HG03469 (cell line): ENCODE data around the gene WASL.
A peak's percentile ranks its signal among the peaks of the same experiment; 100 is the strongest.
"Not testable (repeated sequence)": the region's sequence is repeated elsewhere in the genome, so short reads cannot be mapped to it uniquely, and the experiment has no call there.

Experiments used
- ATAC-seq: cut with Tn5 transposase; IDR thresholded peaks from one replicate; pipeline ENCODE4 v1.9.1; 2021; ENCODE audit warnings: mild to moderate bottlenecking, moderate library complexity, moderate number of reproducible peaks; ENCODE audit not compliant: unreplicated experiment

Gene WASL

GRCh38 chr7:123748734-123749536 lies at the start of gene WASL:
Gene WASL (minus strand): TSS chr7:123749003. CDS start chr7:123748734, 269 bp downstream.
- ATAC-seq = peak; percentile 58

GRCh38 chr7:123797673-123798531 lies 49.1 kb upstream of the WASL start:
- no peak for ATAC-seq

GRCh38 chr7:123796568-123796967 lies 47.8 kb upstream of the WASL start:
- ATAC-seq = no peak

DNA sequence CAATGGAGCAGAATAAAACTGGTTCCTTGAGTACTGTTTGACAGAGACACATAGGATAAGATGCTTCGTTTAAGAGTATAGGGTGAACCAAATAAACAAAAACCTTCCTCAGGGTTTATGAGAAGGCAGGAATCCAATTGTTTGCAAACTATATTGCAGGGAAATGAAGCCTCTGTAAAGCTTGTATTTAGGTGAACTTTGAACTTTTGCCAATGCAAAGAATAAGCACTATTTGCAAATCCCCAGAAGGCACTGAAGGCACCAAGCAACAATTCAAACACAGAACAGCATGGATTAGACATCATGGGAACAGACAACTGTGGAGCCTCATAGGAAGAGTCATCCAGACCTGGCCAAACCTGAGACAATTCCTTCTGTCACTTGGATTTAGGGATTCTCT lies 47.1 kb upstream of the WASL start:
- ATAC-seq = no peak

- ATAC-seq = not testable (repeated sequence)
Observed at GRCh38 chr7:123795116-123795515, 46.3 kb upstream of the WASL start.

DNA sequence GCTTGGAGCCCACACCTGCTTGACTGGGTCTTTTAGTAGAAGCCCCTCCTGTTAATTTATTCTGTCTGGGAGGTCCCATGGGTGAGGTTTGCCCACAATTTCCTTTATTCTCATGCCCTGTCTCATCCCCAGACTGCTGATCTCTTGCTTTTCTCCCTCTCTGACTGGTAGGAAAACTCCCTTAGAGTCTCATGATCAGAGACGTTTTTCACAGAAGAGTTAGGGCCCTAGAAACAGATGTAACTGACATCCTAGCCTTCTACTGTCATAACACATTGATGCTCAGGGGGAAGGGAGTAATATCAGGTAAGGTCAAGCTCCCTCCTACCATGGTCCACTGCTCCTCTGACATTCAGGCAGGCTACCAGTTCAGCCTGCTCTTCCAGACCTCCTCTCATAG lies 43.7 kb upstream of the WASL start:
- no peak for ATAC-seq

- no peak for ATAC-seq
Observed at GRCh38 chr7:123791001-123791400, 42.2 kb upstream of the WASL start.

DNA sequence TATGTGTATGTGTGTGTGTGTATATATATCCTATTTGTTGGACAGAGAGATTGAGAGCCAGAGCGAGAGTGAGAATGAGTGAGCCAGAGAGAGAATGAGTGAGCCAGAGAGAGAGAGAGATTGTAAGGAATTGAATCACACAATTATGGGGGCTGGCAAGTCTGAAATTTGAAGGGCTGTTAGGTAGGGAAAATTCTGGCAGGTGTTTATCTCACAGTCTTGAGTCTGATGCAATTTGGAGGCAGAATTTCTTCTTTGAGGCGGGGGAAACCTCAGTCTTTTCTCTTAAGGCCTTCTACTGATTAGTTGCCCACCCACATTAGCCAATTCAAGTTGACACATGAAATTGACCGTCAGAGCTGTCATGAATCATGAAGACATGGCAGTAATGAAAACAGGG lies 41.0 kb upstream of the WASL start:
- no peak for ATAC-seq

GRCh38 chr7:123789206-123789784 lies 40.5 kb upstream of the WASL start:
- no peak for ATAC-seq

- ATAC-seq = no peak
Observed at GRCh38 chr7:123788584-123788983, 39.8 kb upstream of the WASL start.

GRCh38 chr7:123787220-123788007 lies 38.6 kb upstream of the WASL start:
- ATAC-seq = no peak

DNA sequence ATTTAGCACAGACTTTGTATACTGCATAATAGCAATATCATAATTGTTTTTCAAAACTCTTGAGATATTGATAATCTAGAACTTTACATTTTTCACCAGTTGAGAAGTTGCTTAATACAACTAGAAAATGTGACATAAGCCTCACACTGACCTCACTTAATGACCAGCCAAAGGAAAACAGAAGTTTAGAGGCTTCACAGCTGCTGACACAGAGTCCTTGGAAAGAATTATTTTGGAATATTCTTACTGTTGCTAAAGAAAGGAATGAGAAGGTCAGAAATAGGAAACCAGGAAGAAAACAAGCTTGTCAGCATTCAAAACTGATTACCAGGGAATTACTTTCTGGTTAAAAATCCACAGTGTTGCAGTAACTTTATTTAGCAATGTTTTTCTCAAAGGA lies 35.5 kb upstream of the WASL start:
- no peak for ATAC-seq

DNA sequence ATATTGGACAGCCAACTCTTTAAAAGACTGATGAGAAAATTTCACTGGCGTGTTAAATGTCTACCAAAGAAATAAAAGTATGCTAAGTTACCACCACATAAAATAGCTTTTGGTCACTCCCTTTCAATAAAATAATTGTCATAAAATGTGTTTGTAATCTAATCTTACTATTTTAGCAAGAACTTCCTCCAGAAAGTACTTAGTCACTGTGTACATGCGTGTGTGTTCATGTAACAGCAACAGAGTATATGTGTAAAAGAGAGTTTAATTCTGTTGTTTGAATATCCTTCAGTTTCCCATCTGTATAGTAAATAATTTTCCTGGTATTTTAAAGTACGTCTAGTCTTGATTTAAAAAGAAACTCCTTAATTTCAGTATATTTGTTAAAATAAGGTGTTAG lies 35.0 kb upstream of the WASL start:
- ATAC-seq = no peak

DNA sequence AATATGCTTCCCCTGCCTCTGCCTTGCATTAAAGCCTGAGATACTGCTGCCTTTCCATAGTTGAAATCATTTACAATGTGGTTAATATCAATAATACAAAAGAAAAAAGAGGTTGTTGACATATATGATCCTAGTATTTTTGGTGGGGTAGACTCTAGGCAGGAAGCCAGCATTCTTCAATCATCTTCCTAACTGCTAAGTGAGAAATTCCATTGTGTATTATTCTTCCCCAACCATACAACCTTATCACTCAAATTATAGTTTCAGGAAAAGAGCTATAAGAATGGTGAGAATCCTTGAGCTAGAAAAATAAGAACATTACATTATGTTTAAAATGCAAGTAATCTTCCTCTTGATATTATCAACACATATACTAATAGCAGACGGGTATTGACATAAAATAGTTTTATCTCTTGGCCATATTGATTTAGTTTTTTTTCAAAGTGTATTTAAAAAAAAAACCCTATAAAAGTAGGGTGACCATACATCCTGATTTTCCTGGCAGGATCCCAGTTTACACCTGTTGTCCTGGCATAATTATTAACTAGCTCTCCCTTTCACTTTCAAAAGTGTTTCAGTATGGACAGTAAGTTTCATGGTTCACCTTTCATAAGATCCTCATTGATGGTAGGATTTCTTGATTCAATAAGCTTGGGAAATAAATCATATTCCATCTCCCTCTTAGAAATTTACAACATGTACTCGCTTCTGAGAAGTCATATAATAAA lies 33.4 kb upstream of the WASL start:
- no peak for ATAC-seq

DNA sequence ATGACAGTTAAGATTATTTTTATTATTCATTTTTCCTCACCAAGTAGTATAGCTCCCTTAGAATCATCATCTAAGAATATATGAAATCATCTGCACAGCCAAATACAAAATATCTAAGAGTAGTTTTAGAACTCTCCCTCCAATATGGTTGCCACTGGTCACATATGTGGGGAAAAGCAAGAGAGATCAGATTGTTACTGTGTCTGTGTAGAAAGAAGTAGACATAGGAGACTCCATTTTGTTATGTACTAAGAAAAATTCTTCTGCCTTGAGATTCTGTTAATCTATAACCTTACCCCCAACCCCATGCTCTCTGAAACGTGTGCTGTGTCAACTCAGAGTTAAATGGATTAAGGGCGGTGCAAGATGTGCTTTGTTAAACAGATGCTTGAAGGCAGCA lies 31.7 kb upstream of the WASL start:
- ATAC-seq = not testable (repeated sequence)

GRCh38 chr7:123774496-123774895 lies 25.7 kb upstream of the WASL start:
- no peak for ATAC-seq

DNA sequence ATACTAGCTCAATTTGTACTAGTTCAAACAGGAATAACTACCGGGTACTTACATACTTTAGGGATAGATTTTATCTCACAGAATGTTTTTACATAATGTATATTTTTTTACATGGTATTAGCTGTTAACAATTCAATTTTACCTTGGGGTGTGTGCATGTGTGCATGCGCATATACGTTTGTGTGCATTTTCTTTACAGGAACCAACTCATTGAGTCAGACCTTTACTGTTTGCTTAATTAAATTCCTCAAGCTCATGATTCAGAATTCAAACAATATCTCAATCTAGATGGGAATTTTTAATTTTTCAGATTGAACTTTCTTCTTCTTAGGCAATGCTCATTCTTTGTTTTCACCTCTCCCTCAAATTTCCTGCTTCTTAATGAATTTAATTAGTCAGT lies 24.7 kb upstream of the WASL start:
- no peak for ATAC-seq

DNA sequence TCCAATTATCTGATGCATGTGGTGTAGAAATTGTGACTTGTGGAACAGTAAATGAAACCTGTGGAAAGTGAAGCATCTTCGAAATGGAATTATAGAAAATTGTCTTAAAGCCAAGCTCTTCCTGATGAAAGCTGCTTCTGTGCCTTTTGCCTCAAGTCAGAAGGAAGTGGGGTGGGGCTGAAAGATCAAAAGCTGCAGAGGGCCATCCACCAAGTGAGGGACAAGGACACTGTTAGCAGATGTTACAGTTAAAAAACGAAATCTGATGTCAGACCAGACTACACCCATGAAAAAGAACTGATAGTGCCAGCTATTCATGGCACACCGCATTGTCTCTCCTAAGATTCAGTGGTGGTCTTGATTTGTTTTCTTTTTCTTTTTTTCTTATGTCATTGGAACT lies 23.8 kb upstream of the WASL start:
- no peak for ATAC-seq

DNA sequence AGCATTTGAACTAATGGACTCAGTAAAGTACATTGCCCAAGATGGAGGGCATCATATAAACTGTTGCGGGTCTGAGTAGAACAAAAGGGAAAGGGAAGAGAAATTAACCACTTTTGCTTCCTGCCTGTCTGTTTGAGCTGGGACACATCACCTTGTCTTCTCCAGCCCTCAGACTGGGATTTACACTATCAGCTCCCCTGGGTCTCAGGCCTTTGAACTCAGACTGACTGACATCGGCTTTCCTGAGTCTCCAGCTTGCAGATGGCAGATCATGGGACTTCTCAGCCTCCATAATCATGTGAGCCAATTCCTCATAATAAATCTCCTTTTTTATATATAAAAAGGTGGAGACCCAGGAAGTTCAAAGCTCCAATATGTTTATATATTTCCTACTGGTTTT lies 23.0 kb upstream of the WASL start:
- ATAC-seq = no peak

GRCh38 chr7:123771256-123771655 lies 22.5 kb upstream of the WASL start:
- ATAC-seq = no peak
